H1 (cell line): ENCODE measurements around the gene ACAD9. TPM values are rescaled to one million over a fixed set of nuclear protein-coding genes. Genes with fewer than 3 reads are reported as not detected.

Experiments
- CTCF ChIA-PET: fragments of 300-600 bp; sonication (Branson Sonifier 250); formaldehyde crosslinking; loops from one replicate; lab custom pipeline; 2021; ENCODE audit not compliant: partially characterized antibody; lab: Charles Lee
- POLR2A ChIA-PET: fragments of 300-600 bp; sonication (Branson Sonifier 250); formaldehyde crosslinking; loops from one replicate; lab custom pipeline; 2021; ENCODE audit warnings: inconsistent platforms; ENCODE audit not compliant: partially characterized antibody; lab: Charles Lee
- DNase-seq, 2 experiments: peaks; one replicate each; pipeline versions ENCODE4 v3.0.0 to v3.0.0-alpha.2; 2010 to 2022; ENCODE audit warnings: low spot score in 2 of 2, low read depth in 1 of 2, mixed read lengths in 1 of 2
- FAIRE-seq: peaks from 2 replicates; lab custom pipeline; 2011; peaks lifted over from hg19 to GRCh38; lab: Jason Lieb, UNC
- H2AFZ ChIP-seq: 2 replicates; pipeline ENCODE4 v1.8.1; 2012; ENCODE audit warnings: low read length, inconsistent platforms
- H2AK5ac ChIP-seq: 2 replicates; pipeline ENCODE4 v1.6.1; 2013; ENCODE audit warnings: low read depth, low read length
- H2BK120ac ChIP-seq: replicated peaks from 2 replicates; pipeline ENCODE3; 2013; ENCODE audit warnings: low read depth, low read length, inconsistent platforms
- H2BK12ac ChIP-seq: 2 replicates; pipeline ENCODE4 v1.6.1; 2013; ENCODE audit warnings: low read depth, low read length
- H2BK15ac ChIP-seq: 2 replicates; pipeline ENCODE4 v1.6.1; 2013; ENCODE audit warnings: low read length
- H2BK20ac ChIP-seq: 2 replicates; pipeline ENCODE4 v1.6.1; 2013; ENCODE audit warnings: low read length
- H2BK5ac ChIP-seq: 2 replicates; pipeline ENCODE4 v1.6.1; 2013; ENCODE audit warnings: low read depth, low read length
- H3K14ac ChIP-seq: 2 replicates; pipeline ENCODE4 v1.6.1; 2013; ENCODE audit warnings: inconsistent platforms; ENCODE audit not compliant: insufficient read length
- H3K18ac ChIP-seq: 2 replicates; pipeline ENCODE4 v1.6.1; 2013; ENCODE audit warnings: low read length; ENCODE audit errors: extremely low read depth
- H3K23ac ChIP-seq: 2 replicates; pipeline ENCODE4 v1.6.1; 2013; ENCODE audit warnings: inconsistent platforms; ENCODE audit not compliant: insufficient read length
- H3K23me2 ChIP-seq: 2 replicates; pipeline ENCODE4 v1.6.1; 2013; ENCODE audit warnings: low read depth, low read length
- H3K27ac ChIP-seq: 2 replicates; pipeline ENCODE4 v1.6.1; 2011; ENCODE audit warnings: low read depth, low read length, inconsistent platforms
- H3K27me3 ChIP-seq, 4 experiments: replicated peaks in 1 of 4; 1 replicate in 1 of 4; 2 replicates in 3 of 4; pipeline versions ENCODE4 v1.6.1 to v1.8.1; 2011 to 2013; ENCODE audit warnings: low read length in 3 of 4, mild to moderate bottlenecking in 3 of 4, inconsistent platforms in 2 of 4, mixed read lengths in 2 of 4, moderate library complexity in 1 of 4; ENCODE audit not compliant: control insufficient read depth in 3 of 4, insufficient read depth in 3 of 4; ENCODE audit errors: extremely low read depth in 1 of 4
- H3K36me3 ChIP-seq, 4 experiments: 2 replicates each; pipeline versions ENCODE4 v1.6.1 to v1.8.1; 2011 to 2013; ENCODE audit warnings: mild to moderate bottlenecking in 4 of 4, low read length in 3 of 4, moderate library complexity in 2 of 4, control low read depth in 1 of 4, inconsistent platforms in 1 of 4; ENCODE audit not compliant: insufficient read depth in 4 of 4, control insufficient read depth in 2 of 4
- H3K4ac ChIP-seq: replicated peaks from 2 replicates; pipeline ENCODE3; 2013; ENCODE audit warnings: low read length, low read depth, mixed read lengths, inconsistent platforms; ENCODE audit not compliant: insufficient read length
- H3K4me1 ChIP-seq, 4 experiments: replicated peaks in 1 of 4; 1 replicate in 1 of 4; 2 replicates in 3 of 4; pipeline versions ENCODE4 v1.6.1 to v1.8.1; 2011 to 2013; ENCODE audit warnings: low read length in 3 of 4, inconsistent platforms in 2 of 4, mixed read lengths in 1 of 4; ENCODE audit not compliant: insufficient read depth in 4 of 4, control insufficient read depth in 3 of 4
- H3K4me2 ChIP-seq, 2 experiments: 2 replicates each; pipeline versions ENCODE4 v1.6.1 to v1.8.1; 2011 to 2013; ENCODE audit warnings: low read depth in 2 of 2, low read length in 2 of 2, control low read depth in 1 of 2, inconsistent platforms in 1 of 2, mild to moderate bottlenecking in 1 of 2; ENCODE audit not compliant: insufficient read depth in 1 of 2
- H3K4me3 ChIP-seq, 4 experiments: fragments of 200-600, 300-600 bp in 1 of 4; sonication (generic), shearing (Covaris generic), sonication (Bioruptor Twin) in 1 of 4; 2 replicates each; pipeline versions ENCODE4 v1.5.1 to v1.8.1; 2011 to 2016; ENCODE audit warnings: low read length in 4 of 4, low read depth in 3 of 4, control low read depth in 2 of 4, inconsistent platforms in 2 of 4, mild to moderate bottlenecking in 2 of 4, mixed read lengths in 1 of 4, moderate library complexity in 1 of 4; ENCODE audit not compliant: insufficient read depth in 2 of 4; ENCODE audit errors: extremely low read depth in 1 of 4
- H3K56ac ChIP-seq: replicated peaks from 2 replicates; pipeline ENCODE3; 2013; ENCODE audit warnings: low read depth, mild to moderate bottlenecking, mixed read lengths, low read length, inconsistent platforms; ENCODE audit not compliant: insufficient read length
- H3K79me1 ChIP-seq: 2 replicates; pipeline ENCODE4 v1.6.1; 2013; ENCODE audit warnings: low read depth, low read length, control low read depth
- H3K79me2 ChIP-seq, 2 experiments: 2 replicates each; pipeline versions ENCODE4 v1.6.1 to v1.8.1; 2012 to 2013; ENCODE audit warnings: low read length in 2 of 2, mild to moderate bottlenecking in 2 of 2, inconsistent platforms in 1 of 2; ENCODE audit not compliant: insufficient read depth in 2 of 2, control insufficient read depth in 1 of 2
- H3K9ac ChIP-seq, 4 experiments: replicated peaks in 1 of 4; 1 replicate in 1 of 4; 2 replicates in 3 of 4; pipeline versions ENCODE4 v1.6.1 to v1.8.1; 2011 to 2013; ENCODE audit warnings: low read depth in 3 of 4, low read length in 3 of 4, control low read depth in 2 of 4, mild to moderate bottlenecking in 2 of 4, moderate library complexity in 2 of 4, inconsistent platforms in 1 of 4; ENCODE audit errors: extremely low read depth in 1 of 4
- H3K9me3 ChIP-seq, 2 experiments: 2 replicates each; pipeline versions ENCODE4 v1.6.1 to v1.8.1; 2012 to 2013; ENCODE audit warnings: mild to moderate bottlenecking in 2 of 2, moderate library complexity in 2 of 2, control low read depth in 1 of 2, inconsistent platforms in 1 of 2, low read depth in 1 of 2, low read length in 1 of 2, mixed read lengths in 1 of 2; ENCODE audit not compliant: insufficient read depth in 2 of 2
- H4K20me1 ChIP-seq, 2 experiments: replicated peaks in 1 of 2; 2 replicates each; pipeline versions ENCODE3 to v1.8.1; 2011 to 2013; ENCODE audit warnings: inconsistent platforms in 2 of 2, low read length in 2 of 2, mild to moderate bottlenecking in 1 of 2; ENCODE audit not compliant: insufficient read depth in 2 of 2, control insufficient read depth in 1 of 2
- H4K5ac ChIP-seq: 2 replicates; pipeline ENCODE4 v1.6.1; 2013; ENCODE audit warnings: low read length, low read depth, mixed read lengths, inconsistent platforms; ENCODE audit not compliant: insufficient read length
- H4K8ac ChIP-seq: 2 replicates; pipeline ENCODE4 v1.8.0; 2013; ENCODE audit warnings: mild to moderate bottlenecking, moderate library complexity, low read length, inconsistent platforms; ENCODE audit not compliant: insufficient read depth; ENCODE audit errors: extremely low read depth
- H4K91ac ChIP-seq: replicated peaks from 2 replicates; pipeline ENCODE3; 2013; ENCODE audit warnings: low read length, mixed read lengths, inconsistent platforms; ENCODE audit not compliant: insufficient read length
- ASH2L ChIP-seq: fragments of 200-600, 300-600 bp; sonication (generic); IDR thresholded peaks from one replicate; pipeline ENCODE4 v1.7.1; 2017; ENCODE audit warnings: low read length
- CBX8 ChIP-seq: fragments of 300-800, 300-1000 bp; sonication (generic); IDR thresholded peaks from 2 replicates; pipeline ENCODE4 v1.7.1; 2016; ENCODE audit warnings: low read depth, low read length, borderline replicate concordance
- CEBPB ChIP-seq: IDR thresholded peaks from 2 replicates; pipeline ENCODE4 v1.6.1; 2012; ENCODE audit warnings: low read depth, low read length
- KDM1A ChIP-seq: fragments of 200-600, 300-600 bp; sonication (generic); IDR thresholded peaks from 2 replicates; pipeline ENCODE4 v1.7.1; 2016; ENCODE audit warnings: mild to moderate bottlenecking, low read length, borderline replicate concordance
- POLR2AphosphoS5 ChIP-seq: IDR thresholded peaks from 2 replicates; pipeline ENCODE4 v1.6.1; 2011; ENCODE audit warnings: low read depth, low read length
- SRF ChIP-seq: IDR thresholded peaks from 2 replicates; pipeline ENCODE4 v1.6.1; 2011; ENCODE audit warnings: mild to moderate bottlenecking, low read depth, low read length, moderate library complexity
- WGBS, 2 experiments: shearing (Covaris generic) in 1 of 2; methylation state at CpG; one replicate each; pipeline versions ENCODE4 v1.1.6 to v1.1.7; 2013 to 2015; ENCODE audit warnings: low lambda C conversion rate in 2 of 2, mixed read lengths in 2 of 2, inconsistent platforms in 1 of 2, low coverage in 1 of 2, missing lambda C conversion rate in 1 of 2; ENCODE audit not compliant: insufficient replicate concordance in 2 of 2, insufficient coverage in 1 of 2, insufficient read length in 1 of 2; ENCODE audit errors: extremely low coverage in 1 of 2, missing lambda C conversion rate in 1 of 2; 5-methylcytosine and 5-hydroxymethylcytosine counted together
- polyA plus RNA-seq, 7 experiments: library from polyadenylated mRNA; depleted of rRNA in 3 of 7; stranded (reverse) in 5 of 7; unstranded in 2 of 7; fragments of >200 nt in 5 of 7; fragments of 200-250 nt in 2 of 7; gene quantifications; 1 replicate in 5 of 7; 2 replicates in 1 of 7; 4 replicates in 1 of 7; pipeline versions ENCODE4 v1.2.1 to v1.2.3, GENCODE V29; 2011 to 2013; ENCODE audit warnings: missing spikeins in 2 of 7, mixed read lengths in 2 of 7
- total RNA-seq: library from RNA; stranded (reverse); fragmentation: NEBNext Ultra II Directional; extraction: Animal tissue kit (Norgen Biotek cat#: 25700); gene quantifications from 2 replicates; pipeline ENCODE4 v1.2.1, GENCODE V29; 2021
- TF ChIP-seq, protein P1 (sequence below): IDR thresholded peaks from 2 replicates; pipeline ENCODE4 v1.6.1; 2012; ENCODE audit warnings: inconsistent platforms
- TF ChIP-seq, protein P2 (sequence below): IDR thresholded peaks from 2 replicates; pipeline ENCODE4 v1.6.1; 2012; ENCODE audit warnings: inconsistent platforms

The ACAD9 gene
- total and polyA plus RNA-seq, 2 of the 8 experiments (the other 6 are each of a cell fraction or from before 2014, with no cell fraction given): 27.5 to 28.9 TPM

DNA sequence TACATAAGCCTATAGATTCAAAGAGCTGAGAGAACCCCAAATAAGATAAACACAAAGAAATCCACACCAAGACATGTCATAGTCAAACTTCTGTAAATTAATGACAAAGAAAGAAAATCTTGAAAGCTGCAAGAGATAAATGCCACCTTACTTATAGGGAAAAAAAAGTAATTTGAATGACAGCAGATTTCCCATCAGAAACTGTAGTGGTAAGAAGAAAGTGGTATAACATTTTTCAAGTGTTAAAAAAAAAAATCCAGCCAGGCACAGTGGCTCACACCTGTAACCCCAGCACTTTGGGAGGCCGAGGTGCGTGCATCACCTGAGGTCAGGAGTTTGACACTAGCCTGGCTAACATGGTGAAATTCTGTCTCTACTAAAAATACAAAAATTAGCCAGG lies 77.0 kb downstream of the ACAD9 start:
- no peak overlapping the region for H2BK12ac ChIP-seq
- no peak overlapping the region for H4K91ac ChIP-seq
- H3K79me2 ChIP-seq: no peaks in the 10 kb centered on the region
- no peak overlapping the region for H3K18ac ChIP-seq
- WGBS, 2 experiments: 100% methylated on average over 2 of the region's 2 CpGs; no CpG with 5 or more reads in 1 of the 2 experiments
- H3K23ac ChIP-seq: no peak overlapping the region
- no peaks in the 10 kb centered on the region for H3K36me3 ChIP-seq
- no peak overlapping the region for H3K56ac ChIP-seq
- no peak overlapping the region for H3K14ac ChIP-seq
- H4K8ac ChIP-seq: no peak overlapping the region
- ChIA-PET CTCF (no interaction called here), POLR2A (no interaction called here)
- no peak overlapping the region for H2BK120ac ChIP-seq
- no peak overlapping the region for H4K5ac ChIP-seq
- no peak overlapping the region for H3K4me3 ChIP-seq
- H3K4ac ChIP-seq: no peak overlapping the region
- H2BK5ac ChIP-seq: no peak overlapping the region
- no peak overlapping the region for H3K4me2 ChIP-seq
- no peak overlapping the region for H2AFZ ChIP-seq
- DNase-seq (no peak), FAIRE-seq (no peak)
- H3K27me3 ChIP-seq: no peaks in the 10 kb centered on the region
- H4K20me1 ChIP-seq: no peaks in the 10 kb centered on the region
- no peaks in the 10 kb centered on the region for H3K23me2 ChIP-seq
- no peak overlapping the region for H3K9ac ChIP-seq
- no peak overlapping the region for H2BK15ac ChIP-seq
- no peak overlapping the region for H2AK5ac ChIP-seq
- H3K9me3 ChIP-seq: peaks cover 5 to 10% of the 10 kb centered on the region in 2 experiments; a peak in 2 of 4 replicates
- H3K27ac ChIP-seq: no peak overlapping the region
- H3K4me1 ChIP-seq: no peaks in the 10 kb centered on the region
- H2BK20ac ChIP-seq: no peak overlapping the region
- no peaks in the 10 kb centered on the region for H3K79me1 ChIP-seq
- TF ChIP-seq POLR2AphosphoS5 (no peak), KDM1A (no peak), CEBPB (no peak), SRF (no peak), CBX8 (no peak), ASH2L (no peak)
- TF ChIP-seq, protein P1, sequence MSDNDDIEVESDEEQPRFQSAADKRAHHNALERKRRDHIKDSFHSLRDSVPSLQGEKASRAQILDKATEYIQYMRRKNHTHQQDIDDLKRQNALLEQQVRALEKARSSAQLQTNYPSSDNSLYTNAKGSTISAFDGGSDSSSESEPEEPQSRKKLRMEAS: no peak
- TF ChIP-seq, protein P2, sequence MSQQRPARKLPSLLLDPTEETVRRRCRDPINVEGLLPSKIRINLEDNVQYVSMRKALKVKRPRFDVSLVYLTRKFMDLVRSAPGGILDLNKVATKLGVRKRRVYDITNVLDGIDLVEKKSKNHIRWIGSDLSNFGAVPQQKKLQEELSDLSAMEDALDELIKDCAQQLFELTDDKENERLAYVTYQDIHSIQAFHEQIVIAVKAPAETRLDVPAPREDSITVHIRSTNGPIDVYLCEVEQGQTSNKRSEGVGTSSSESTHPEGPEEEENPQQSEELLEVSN: no peak
